Stomach (tissue), 9 donors: ENCODE measurements around the gene PRSS22. TPM values are rescaled to one million over a fixed set of nuclear protein-coding genes. Genes with fewer than 3 reads are reported as not detected.

Source experiments
- DNase-seq, 2 donors: peaks; one replicate each; pipeline versions ENCODE4 v3.0.0 to v3.0.0-alpha.2; 2013 to 2019
- H3K27ac ChIP-seq, 5 donors: fragments of 200-600 bp in 4 of 5; sonication (generic) in 4 of 5; one replicate each; pipeline ENCODE4 v1.5.1; 2013 to 2019; ENCODE audit warnings: mild to moderate bottlenecking in 1 of 5, moderate library complexity in 1 of 5
- H3K27me3 ChIP-seq, 3 donors: fragments of 200-600 bp; sonication (generic); one replicate each; pipeline ENCODE4 v1.5.1; 2017 to 2019; ENCODE audit warnings: mixed run types in 1 of 3
- H3K36me3 ChIP-seq, 4 donors: fragments of 200-600 bp; sonication (generic); 1 replicate in 3 of 4; 2 replicates in 1 of 4; pipeline ENCODE4 v1.5.1; 2016 to 2019
- H3K4me1 ChIP-seq, 4 donors: fragments of 200-600 bp; sonication (generic); one replicate each; pipeline ENCODE4 v1.5.1; 2016 to 2019
- H3K4me3 ChIP-seq, 4 donors: fragments of 200-600 bp; sonication (generic) in 3 of 4; one replicate each; pipeline ENCODE4 v1.5.1; 2016 to 2019; ENCODE audit warnings: mild to moderate bottlenecking in 1 of 4
- H3K9me3 ChIP-seq, 4 donors: fragments of 200-600 bp; sonication (generic); one replicate each; pipeline ENCODE4 v1.5.1; 2016 to 2019
- CTCF ChIP-seq, 7 experiments: fragments of 450-650 bp in 4 of 7; fragments of 200-600 bp in 3 of 7; sonication (generic) in 3 of 7; IDR thresholded peaks; one replicate each; pipeline ENCODE4 v1.5.1; 2016 to 2019; ENCODE audit warnings: antibody characterized with exemption in 7 of 7, control low read depth in 2 of 7, mild to moderate bottlenecking in 1 of 7
- EP300 ChIP-seq: sonication (generic); formaldehyde crosslinking; IDR thresholded peaks from one replicate; pipeline ENCODE4 v1.6.1; 2017; ENCODE audit warnings: antibody characterized with exemption
- POLR2A ChIP-seq, 4 donors: fragments of 450-650 bp; IDR thresholded peaks; one replicate each; pipeline ENCODE4 v1.6.1; 2016; ENCODE audit warnings: antibody characterized with exemption in 4 of 4, control low read depth in 2 of 4, mild to moderate bottlenecking in 1 of 4, moderate library complexity in 1 of 4
- POLR2AphosphoS5 ChIP-seq, 3 donors: sonication (generic); formaldehyde crosslinking; IDR thresholded peaks; one replicate each; pipeline ENCODE4 v1.6.1; 2016; ENCODE audit warnings: antibody characterized with exemption in 3 of 3
- WGBS, 5 donors: extraction: QIAGEN DNeasy Blood & Tissue Kit in 3 of 5; methylation state at CpG; one replicate each; pipeline versions ENCODE4 v1.1.5 to v1.1.7; 2013 to 2018; 5-methylcytosine and 5-hydroxymethylcytosine counted together
- intact Hi-C: fragments of 100-400 bp; cut with DNase I; formaldehyde crosslinking; loops from one replicate; pipeline ENCODE4 v1.15.1; 2023; ENCODE audit warnings: low total_unique reads
- polyA plus RNA-seq, 3 donors: library from polyadenylated mRNA; stranded (reverse); fragments of 200-250 nt; gene quantifications; one replicate each; pipeline ENCODE4 v1.2.3, GENCODE V29; 2013
- total RNA-seq, 5 donors: library from RNA; depleted of rRNA; stranded (reverse); fragments of >200 nt; gene quantifications; one replicate each; pipeline versions ENCODE4 v1.1.0 to v1.2.3, GENCODE V29; 2014 to 2016
- donor health status: healthy with polysubstance abuse.
- donor health status: Bipolar disorder and iron deficiency.
- donor health status: healthy.

Gene PRSS22
- total and polyA plus RNA-seq, 8 donors = 1.8 to 62.2 (median 10.3) TPM; not detected in 1

GRCh38 chr16:2852731-2853507 is 5.1 kb downstream of the PRSS22 start:
- Histone ChIP-seq H3K4me1 (peaks cover 0 to 23% (median 9%) of the 10 kb centered on the region in 4 donors), H3K27ac (no peak overlapping the region), H3K4me3 (no peak overlapping the region), H3K9me3 (peaks cover 0 to 12% (median 8%) of the 10 kb centered on the region in 4 donors), H3K36me3 (peaks cover 0 to 24% (median 11%) of the 10 kb centered on the region in 4 donors), H3K27me3 (peaks cover 6 to 68% (median 10%) of the 10 kb centered on the region in 3 donors)
- TF ChIP-seq EP300 (no peak), CTCF (IDR thresholded peaks at IDR 0.05) (no peak), POLR2AphosphoS5 (IDR thresholded peaks at IDR 0.05) (no peak), POLR2A (IDR thresholded peaks at IDR 0.05) (no peak)
- 61 to 74% (median 68%) methylated on average over 42 to 56 of the region's 56 CpGs for WGBS, 5 donors
- DNase-seq = no peak
- intact Hi-C loops = no loop called here

GRCh38 chr16:2852003-2852730 is 5.8 kb downstream of the PRSS22 start:
- Histone ChIP-seq H3K4me3 (no peak overlapping the region), H3K27ac (no peak overlapping the region), H3K36me3 (peaks cover 0 to 24% (median 11%) of the 10 kb centered on the region in 4 donors), H3K4me1 (peaks cover 0 to 20% (median 3%) of the 10 kb centered on the region in 4 donors), H3K27me3 (peaks cover 0 to 61% (median 5%) of the 10 kb centered on the region in 3 donors), H3K9me3 (peaks cover 0 to 12% (median 8%) of the 10 kb centered on the region in 4 donors)
- WGBS, 5 donors = 90 to 94% (median 91%) methylated on average over 9 to 16 of the region's 16 CpGs
- no peak for TF ChIP-seq CTCF (IDR thresholded peaks at IDR 0.05)
- no peak for DNase-seq
- intact Hi-C loops = no loop called here

GRCh38 chr16:2848933-2849725 is 8.8 kb downstream of the PRSS22 start:
- Histone ChIP-seq H3K4me3 (no peak overlapping the region), H3K27me3 (peaks cover 0 to 54% (median 5%) of the 10 kb centered on the region in 3 donors), H3K36me3 (peaks cover 0 to 15% (median 6%) of the 10 kb centered on the region in 4 donors), H3K4me1 (peaks cover 0 to 19% (median 0%) of the 10 kb centered on the region in 4 donors), H3K9me3 (peaks cover 0 to 5% (median 2%) of the 10 kb centered on the region in 4 donors), H3K27ac (no peak overlapping the region)
- no peak for DNase-seq
- intact Hi-C loops = no loop called here
- TF ChIP-seq EP300 = no peak
- TF ChIP-seq POLR2AphosphoS5 (IDR thresholded peaks at IDR 0.05) = no peak
- no peak for TF ChIP-seq POLR2A (IDR thresholded peaks at IDR 0.05)
- no peak for TF ChIP-seq CTCF (IDR thresholded peaks at IDR 0.05)
- 73 to 90% (median 82%) methylated on average over 16 of the region's 16 CpGs for WGBS, 5 donors
